ENCODE data around the gene IGFL1. TPM values are rescaled to one million over a fixed set of nuclear protein-coding genes. Genes with fewer than 3 reads are reported as not detected.

The IGFL1 gene
- total RNA-seq, 1 donor from 2014 or later, result not detected

- FAIRE-seq (no peak), DNase-seq (ENCODE audit: low read depth) (no peak)
- Histone ChIP-seq H3K36me3 (ENCODE audit: control insufficient read depth, insufficient read depth, low read length) (no peaks in the 10 kb centered on the region), H3K4me3 (ENCODE audit: low read depth, low read length) (no peak overlapping the region), H3K27me3 (ENCODE audit: control insufficient read depth, insufficient read depth, low read length) (no peaks in the 10 kb centered on the region)
- TF ChIP-seq, protein P1, sequence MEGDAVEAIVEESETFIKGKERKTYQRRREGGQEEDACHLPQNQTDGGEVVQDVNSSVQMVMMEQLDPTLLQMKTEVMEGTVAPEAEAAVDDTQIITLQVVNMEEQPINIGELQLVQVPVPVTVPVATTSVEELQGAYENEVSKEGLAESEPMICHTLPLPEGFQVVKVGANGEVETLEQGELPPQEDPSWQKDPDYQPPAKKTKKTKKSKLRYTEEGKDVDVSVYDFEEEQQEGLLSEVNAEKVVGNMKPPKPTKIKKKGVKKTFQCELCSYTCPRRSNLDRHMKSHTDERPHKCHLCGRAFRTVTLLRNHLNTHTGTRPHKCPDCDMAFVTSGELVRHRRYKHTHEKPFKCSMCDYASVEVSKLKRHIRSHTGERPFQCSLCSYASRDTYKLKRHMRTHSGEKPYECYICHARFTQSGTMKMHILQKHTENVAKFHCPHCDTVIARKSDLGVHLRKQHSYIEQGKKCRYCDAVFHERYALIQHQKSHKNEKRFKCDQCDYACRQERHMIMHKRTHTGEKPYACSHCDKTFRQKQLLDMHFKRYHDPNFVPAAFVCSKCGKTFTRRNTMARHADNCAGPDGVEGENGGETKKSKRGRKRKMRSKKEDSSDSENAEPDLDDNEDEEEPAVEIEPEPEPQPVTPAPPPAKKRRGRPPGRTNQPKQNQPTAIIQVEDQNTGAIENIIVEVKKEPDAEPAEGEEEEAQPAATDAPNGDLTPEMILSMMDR (IDR thresholded peaks at IDR 0.05; ENCODE audit: insufficient read depth, low read length, severe bottlenecking), result no peak
These were observed 27.9 kb upstream of the IGFL1 start for GRCh38 chr19:46201454-46202310.

- Histone ChIP-seq H3K36me3 (ENCODE audit: control insufficient read depth, insufficient read depth, low read length) (no peaks in the 10 kb centered on the region), H3K4me3 (ENCODE audit: low read depth, low read length) (no peak overlapping the region), H3K27me3 (ENCODE audit: control insufficient read depth, insufficient read depth, low read length) (no peaks in the 10 kb centered on the region)
- DNase-seq (ENCODE audit: low read depth), result no peak
- TF ChIP-seq, protein P1 (IDR thresholded peaks at IDR 0.05; ENCODE audit: insufficient read depth, low read length, severe bottlenecking), result no peak
- no peak for FAIRE-seq
These were observed 27.1 kb upstream of the IGFL1 start for GRCh38 chr19:46202426-46202825.

DNA sequence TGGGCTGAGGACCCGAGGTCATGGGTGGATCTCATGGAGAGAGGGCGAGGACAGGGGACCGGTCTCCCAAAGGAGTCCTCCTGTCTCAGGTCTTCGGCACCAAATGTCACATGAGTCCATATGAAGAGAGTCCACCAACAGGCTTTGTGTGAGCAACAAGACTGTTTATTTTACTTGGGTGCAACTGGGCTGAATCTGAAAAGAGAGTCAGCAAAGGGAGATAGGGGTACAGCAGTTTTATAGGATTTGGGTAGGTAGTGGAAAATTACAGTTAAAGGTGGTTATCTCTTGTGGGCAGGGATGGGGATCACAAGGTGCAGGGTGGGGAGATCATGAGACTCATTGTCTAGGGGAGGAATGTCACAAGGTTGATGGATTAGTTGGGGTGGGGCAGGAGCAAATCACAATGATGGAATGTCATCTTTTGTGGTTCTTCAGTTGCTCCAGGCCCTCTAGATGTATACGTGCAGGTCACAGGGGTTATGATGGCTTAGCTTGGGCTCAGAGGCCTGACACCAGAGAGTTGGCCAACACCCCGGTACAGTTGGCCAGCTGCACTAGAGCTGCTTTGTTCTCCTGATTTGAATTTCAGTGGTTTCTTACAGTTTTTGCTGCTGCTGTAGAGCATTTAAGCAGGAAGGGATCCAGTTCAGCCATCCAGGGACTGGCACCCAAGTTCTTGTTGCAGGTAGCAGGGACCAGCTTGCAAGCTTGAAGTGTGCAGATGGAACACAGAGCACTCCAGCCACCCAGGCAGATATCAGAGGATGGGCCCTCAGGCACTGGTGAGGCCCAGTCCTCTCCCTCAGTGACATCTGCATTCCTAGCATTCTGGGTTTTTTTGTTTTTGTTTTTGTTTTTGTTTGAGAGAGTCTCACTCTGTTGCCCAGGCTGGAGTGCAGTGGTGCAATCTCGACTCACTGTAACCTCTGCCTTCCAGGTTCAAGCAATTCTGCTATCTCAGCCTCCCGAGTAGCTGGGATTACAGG lies 26.4 kb upstream of the IGFL1 start:
- TF ChIP-seq, protein P1 (IDR thresholded peaks at IDR 0.05; ENCODE audit: insufficient read depth, low read length, severe bottlenecking), result no peak
- H3K27me3 ChIP-seq (ENCODE audit: control insufficient read depth, insufficient read depth, low read length), result no peaks in the 10 kb centered on the region
- no peak overlapping the region for H3K4me3 ChIP-seq (ENCODE audit: low read depth, low read length)
- no peaks in the 10 kb centered on the region for H3K36me3 ChIP-seq (ENCODE audit: control insufficient read depth, insufficient read depth, low read length)
- DNase-seq (ENCODE audit: low read depth) (no peak), FAIRE-seq (no peak)

GRCh38 chr19:46204008-46204407 lies 25.5 kb upstream of the IGFL1 start:
- no peak overlapping the region for H3K4me3 ChIP-seq (ENCODE audit: low read depth, low read length)

GRCh38 chr19:46205183-46205984 lies 24.2 kb upstream of the IGFL1 start:
- FAIRE-seq (peak; percentile 95), DNase-seq (ENCODE audit: low read depth) (no peak)
- H3K36me3 ChIP-seq (ENCODE audit: control insufficient read depth, insufficient read depth, low read length), result no peaks in the 10 kb centered on the region
- H3K27me3 ChIP-seq (ENCODE audit: control insufficient read depth, insufficient read depth, low read length), result no peaks in the 10 kb centered on the region
- TF ChIP-seq, protein P1 (IDR thresholded peaks at IDR 0.05; ENCODE audit: insufficient read depth, low read length, severe bottlenecking), result no peak
- no peak overlapping the region for H3K4me3 ChIP-seq (ENCODE audit: low read depth, low read length)

More at GRCh38 chr19:46204008-46204407, 25.5 kb upstream of the IGFL1 start:
- FAIRE-seq (no peak), DNase-seq (ENCODE audit: low read depth) (no peak)
- H3K36me3 ChIP-seq (ENCODE audit: control insufficient read depth, insufficient read depth, low read length), result no peaks in the 10 kb centered on the region
- H3K27me3 ChIP-seq (ENCODE audit: control insufficient read depth, insufficient read depth, low read length), result no peaks in the 10 kb centered on the region
- TF ChIP-seq, protein P1 (IDR thresholded peaks at IDR 0.05; ENCODE audit: insufficient read depth, low read length, severe bottlenecking), result no peak
